GM19324 (cell line): ENCODE results near the gene CPSF7.
"Not testable (repeated sequence)": the region's sequence is repeated elsewhere in the genome, so short reads cannot be mapped to it uniquely, and the experiment has no call there.

Experiments used
- ATAC-seq: cut with Tn5 transposase; IDR thresholded peaks from one replicate; pipeline ENCODE4 v1.9.1; 2021; ENCODE audit warnings: mild to moderate bottlenecking, moderate library complexity; ENCODE audit not compliant: unreplicated experiment, low FRiP score

Gene CPSF7

GRCh38 chr11:61429691-61430582 lies at the start of gene CPSF7, which contains the start of gene SDHAF2:
Gene CPSF7, minus strand, starts transcription at chr11:61429975. Its CDS starts 740 bp downstream, at chr11:61429235.
Gene SDHAF2, plus strand, starts transcription at chr11:61430124. Its CDS starts 23 bp downstream, at chr11:61430147.
- peak; percentile 94 for ATAC-seq

- ATAC-seq, result no peak
These were observed 48.0 kb upstream of the CPSF7 start for GRCh38 chr11:61477727-61478148.

GRCh38 chr11:61477126-61477525 lies 47.4 kb upstream of the CPSF7 start:
- no peak for ATAC-seq

GRCh38 chr11:61476371-61476770 lies 46.6 kb upstream of the CPSF7 start:
- ATAC-seq, result no peak

- no peak for ATAC-seq
These were observed 45.7 kb upstream of the CPSF7 start for GRCh38 chr11:61475433-61475832.

GRCh38 chr11:61474013-61474643 lies 44.4 kb upstream of the CPSF7 start:
- no peak for ATAC-seq

- ATAC-seq, result no peak
These were observed 43.7 kb upstream of the CPSF7 start for GRCh38 chr11:61473370-61474012.

GRCh38 chr11:61472868-61473267 lies 43.1 kb upstream of the CPSF7 start:
- no peak for ATAC-seq

- no peak for ATAC-seq
These were observed 42.5 kb upstream of the CPSF7 start for GRCh38 chr11:61472282-61472681.

GRCh38 chr11:61468002-61468401 lies 38.2 kb upstream of the CPSF7 start:
- no peak for ATAC-seq

GRCh38 chr11:61467602-61468001 lies 37.8 kb upstream of the CPSF7 start:
- ATAC-seq, result not testable (repeated sequence)

- no peak for ATAC-seq
These were observed 31.2 kb upstream of the CPSF7 start for GRCh38 chr11:61460986-61461385.

- ATAC-seq, result no peak
These were observed 30.7 kb upstream of the CPSF7 start for GRCh38 chr11:61460474-61460881.

GRCh38 chr11:61454520-61454919 lies 24.7 kb upstream of the CPSF7 start:
- no peak for ATAC-seq

GRCh38 chr11:61453695-61454094 lies 23.9 kb upstream of the CPSF7 start:
- no peak for ATAC-seq

- ATAC-seq, result no peak
These were observed 23.1 kb upstream of the CPSF7 start for GRCh38 chr11:61452825-61453224.

- no peak for ATAC-seq
These were observed 18.8 kb upstream of the CPSF7 start for GRCh38 chr11:61448552-61448927.

- ATAC-seq, result no peak
These were observed 18.1 kb upstream of the CPSF7 start for GRCh38 chr11:61447601-61448551.

GRCh38 chr11:61446211-61446651 lies 16.5 kb upstream of the CPSF7 start:
- ATAC-seq, result peak; percentile 59

- ATAC-seq, result no peak
These were observed 15.7 kb upstream of the CPSF7 start for GRCh38 chr11:61445516-61445915.
